HG03025 (cell line): ENCODE measurements around the gene IGFL1.
"Not testable (repeated sequence)": the region's sequence is repeated elsewhere in the genome, so short reads cannot be mapped to it uniquely, and the experiment has no call there.

Experiments used
- ATAC-seq: cut with Tn5 transposase; IDR thresholded peaks from one replicate; pipeline ENCODE4 v1.9.1; 2021; ENCODE audit warnings: mild to moderate bottlenecking, moderate library complexity; ENCODE audit not compliant: unreplicated experiment, low FRiP score

IGFL1 gene

GRCh38 chr19:46229442-46229841 lies at the start of gene IGFL1:
Gene IGFL1, plus strand, starts transcription at chr19:46229742. Its CDS starts 33 bp downstream, at chr19:46229775.
- ATAC-seq: no peak

- ATAC-seq: no peak
Observed at GRCh38 chr19:46180701-46181387, 48.7 kb upstream of the IGFL1 start.

GRCh38 chr19:46181388-46181779 lies 48.2 kb upstream of the IGFL1 start:
- no peak for ATAC-seq

GRCh38 chr19:46182476-46182875 lies 47.1 kb upstream of the IGFL1 start:
- no peak for ATAC-seq

- ATAC-seq: not testable (repeated sequence)
Observed at GRCh38 chr19:46184775-46185710, 44.5 kb upstream of the IGFL1 start.

- no peak for ATAC-seq
Observed at GRCh38 chr19:46186101-46186716, 43.3 kb upstream of the IGFL1 start.

GRCh38 chr19:46186717-46187101 lies 42.8 kb upstream of the IGFL1 start:
- ATAC-seq: no peak

- ATAC-seq: no peak
Observed at GRCh38 chr19:46189971-46190888, 39.3 kb upstream of the IGFL1 start.

- no peak for ATAC-seq
Observed at GRCh38 chr19:46191356-46191755, 38.2 kb upstream of the IGFL1 start.

GRCh38 chr19:46191972-46192371 lies 37.6 kb upstream of the IGFL1 start:
- ATAC-seq: no peak

GRCh38 chr19:46192626-46192991 lies 36.9 kb upstream of the IGFL1 start:
- not testable (repeated sequence) for ATAC-seq

- ATAC-seq: no peak
Observed at GRCh38 chr19:46192992-46193650, 36.4 kb upstream of the IGFL1 start.

- no peak for ATAC-seq
Observed at GRCh38 chr19:46193678-46194077, 35.9 kb upstream of the IGFL1 start.

GRCh38 chr19:46195104-46195503 lies 34.4 kb upstream of the IGFL1 start:
- no peak for ATAC-seq

GRCh38 chr19:46195919-46196318 lies 33.6 kb upstream of the IGFL1 start:
- not testable (repeated sequence) for ATAC-seq

- no peak for ATAC-seq
Observed at GRCh38 chr19:46196410-46197124, 33.0 kb upstream of the IGFL1 start.

- ATAC-seq: no peak
Observed at GRCh38 chr19:46197314-46198070, 32.0 kb upstream of the IGFL1 start.

- ATAC-seq: no peak
Observed at GRCh38 chr19:46198756-46199155, 30.8 kb upstream of the IGFL1 start.
